GM21717 (cell line): ENCODE results near the gene TTC14.

Source experiments
- ATAC-seq: cut with Tn5 transposase; IDR thresholded peaks from one replicate; pipeline ENCODE4 v1.9.1; 2021; ENCODE audit warnings: mild to moderate bottlenecking, moderate library complexity; ENCODE audit not compliant: unreplicated experiment

The TTC14 gene

DNA sequence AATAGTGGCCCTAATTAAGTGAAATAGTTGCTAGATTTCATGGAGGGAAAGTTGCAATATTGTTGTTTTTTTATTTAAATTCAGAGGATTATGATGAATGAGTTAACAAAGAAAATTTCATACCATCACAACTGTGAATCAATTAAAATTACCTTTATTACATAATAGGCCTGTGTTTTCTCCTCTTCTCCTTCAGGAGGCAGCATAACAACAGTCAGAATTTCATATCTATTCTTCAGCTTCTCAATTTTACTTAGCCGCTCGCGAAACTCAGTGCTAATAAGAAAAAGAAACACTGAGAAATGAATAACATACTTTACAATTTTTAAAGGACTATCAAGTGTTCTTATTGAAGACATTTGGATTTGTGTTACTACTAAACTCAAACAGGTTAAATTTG, 29.4 kb downstream of the TTC14 start:
- ATAC-seq = no peak

- no peak for ATAC-seq
These were observed 31.8 kb downstream of the TTC14 start for GRCh38 chr3:180633722-180634121.

GRCh38 chr3:180640987-180641386, 39.0 kb downstream of the TTC14 start:
- no peak for ATAC-seq

- ATAC-seq = peak; percentile 52
These were observed 44.3 kb downstream of the TTC14 start for GRCh38 chr3:180646187-180646790.

DNA sequence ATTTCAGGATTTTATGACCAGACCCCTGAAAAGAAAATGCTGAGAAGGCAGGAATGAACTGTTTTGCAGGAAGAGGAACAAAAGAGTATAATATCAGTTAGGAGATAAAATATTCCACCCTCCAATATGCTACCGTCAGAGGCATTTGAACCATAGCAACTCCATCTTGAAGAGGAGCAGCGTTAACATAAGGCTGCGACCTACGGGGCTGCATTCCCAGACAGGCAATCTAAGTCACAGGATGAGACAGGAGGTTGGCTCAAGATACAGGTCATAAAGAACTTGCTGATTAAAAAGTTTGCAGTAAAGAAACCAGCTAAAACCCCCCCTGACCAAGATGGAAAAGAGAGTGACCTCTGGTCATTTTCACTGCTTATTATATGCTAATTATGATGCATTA, 54.4 kb downstream of the TTC14 start:
- ATAC-seq = no peak

DNA sequence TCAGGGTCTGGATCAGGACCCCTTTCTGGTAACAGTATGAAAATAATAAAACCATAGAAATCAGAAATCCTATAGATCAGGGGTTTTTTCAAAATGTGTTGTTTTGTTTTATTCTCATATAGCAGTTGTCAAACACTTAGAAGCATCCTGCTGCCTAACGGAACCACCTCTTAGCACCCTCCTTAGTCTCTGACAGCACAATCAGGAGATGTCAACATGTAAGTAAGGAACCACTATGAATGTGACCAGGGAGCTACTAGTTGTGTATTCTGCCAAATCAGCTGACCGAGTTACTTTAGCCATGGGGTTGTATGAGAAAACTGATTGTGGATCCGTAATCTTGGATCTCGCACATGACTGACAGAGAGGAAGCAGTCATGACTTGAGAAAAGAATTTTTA, 55.1 kb downstream of the TTC14 start:
- ATAC-seq = no peak
